ENCODE measurements around the gene NUB1.

The NUB1 gene

GRCh38 chr7:151308791-151309190, 32.8 kb upstream of the NUB1 start:
- TF ChIP-seq ZNF274 (IDR thresholded peaks at IDR 0.05; ENCODE audit: low read depth, low read length) = no peak

GRCh38 chr7:151309311-151309710, 32.3 kb upstream of the NUB1 start:
- no peak overlapping the region for H3K4me3 ChIP-seq (ENCODE audit: low read length)
- TF ChIP-seq ZNF274 (IDR thresholded peaks at IDR 0.05; ENCODE audit: low read depth, low read length) = no peak

More at GRCh38 chr7:151308791-151309190, 32.8 kb upstream of the NUB1 start:
- H3K4me3 ChIP-seq (ENCODE audit: low read length) = no peak overlapping the region

- TF ChIP-seq ZNF274 (IDR thresholded peaks at IDR 0.05; ENCODE audit: low read depth, low read length) = no peak
Observed at GRCh38 chr7:151310578-151310977, 31.0 kb upstream of the NUB1 start.

GRCh38 chr7:151311294-151311864, 30.2 kb upstream of the NUB1 start:
- no peak for TF ChIP-seq ZNF274 (IDR thresholded peaks at IDR 0.05; ENCODE audit: low read depth, low read length)
- H3K4me3 ChIP-seq (ENCODE audit: low read length) = no peak overlapping the region

More at GRCh38 chr7:151310578-151310977, 31.0 kb upstream of the NUB1 start:
- no peak overlapping the region for H3K4me3 ChIP-seq (ENCODE audit: low read length)

- H3K4me3 ChIP-seq (ENCODE audit: low read length) = no peak overlapping the region
- no peak for TF ChIP-seq ZNF274 (IDR thresholded peaks at IDR 0.05; ENCODE audit: low read depth, low read length)
Observed at GRCh38 chr7:151312356-151312755, 29.3 kb upstream of the NUB1 start.

- no peak overlapping the region for H3K4me3 ChIP-seq (ENCODE audit: low read length)
Observed at GRCh38 chr7:151312831-151313809, 28.5 kb upstream of the NUB1 start.

GRCh38 chr7:151313857-151314256, 27.8 kb upstream of the NUB1 start:
- TF ChIP-seq ZNF274 (IDR thresholded peaks at IDR 0.05; ENCODE audit: low read depth, low read length) = no peak
- no peak overlapping the region for H3K4me3 ChIP-seq (ENCODE audit: low read length)

More at GRCh38 chr7:151312831-151313809, 28.5 kb upstream of the NUB1 start:
- TF ChIP-seq ZNF274 (IDR thresholded peaks at IDR 0.05; ENCODE audit: low read depth, low read length) = no peak

- no peak overlapping the region for H3K4me3 ChIP-seq (ENCODE audit: low read length)
- no peak for TF ChIP-seq ZNF274 (IDR thresholded peaks at IDR 0.05; ENCODE audit: low read depth, low read length)
Observed at GRCh38 chr7:151314401-151314800, 27.2 kb upstream of the NUB1 start.

GRCh38 chr7:151315038-151315655, 26.5 kb upstream of the NUB1 start:
- TF ChIP-seq ZNF274 (IDR thresholded peaks at IDR 0.05; ENCODE audit: low read depth, low read length) = no peak
- no peak overlapping the region for H3K4me3 ChIP-seq (ENCODE audit: low read length)

GRCh38 chr7:151316896-151317295, 24.7 kb upstream of the NUB1 start:
- no peak overlapping the region for H3K4me3 ChIP-seq (ENCODE audit: low read length)
- TF ChIP-seq ZNF274 (IDR thresholded peaks at IDR 0.05; ENCODE audit: low read depth, low read length) = no peak

- no peak for TF ChIP-seq ZNF274 (IDR thresholded peaks at IDR 0.05; ENCODE audit: low read depth, low read length)
- H3K4me3 ChIP-seq (ENCODE audit: low read length) = no peak overlapping the region
Observed at GRCh38 chr7:151317936-151318335, 23.7 kb upstream of the NUB1 start.

GRCh38 chr7:151319189-151319588, 22.4 kb upstream of the NUB1 start:
- no peak for TF ChIP-seq ZNF274 (IDR thresholded peaks at IDR 0.05; ENCODE audit: low read depth, low read length)
- H3K4me3 ChIP-seq (ENCODE audit: low read length) = no peak overlapping the region

- H3K4me3 ChIP-seq (ENCODE audit: low read length) = no peak overlapping the region
- no peak for TF ChIP-seq ZNF274 (IDR thresholded peaks at IDR 0.05; ENCODE audit: low read depth, low read length)
Observed at GRCh38 chr7:151320263-151320845, 21.3 kb upstream of the NUB1 start.

GRCh38 chr7:151321341-151321740, 20.3 kb upstream of the NUB1 start:
- no peak overlapping the region for H3K4me3 ChIP-seq (ENCODE audit: low read length)
- TF ChIP-seq ZNF274 (IDR thresholded peaks at IDR 0.05; ENCODE audit: low read depth, low read length) = no peak
